Vagina (tissue), 2 donors: ENCODE data around the gene PLEKHM1. TPM values are rescaled to one million over a fixed set of nuclear protein-coding genes. Genes with fewer than 3 reads are reported as not detected.

ENCODE experiments used
- DNase-seq, 2 donors: peaks; one replicate each; pipeline ENCODE4 v3.0.0-alpha.2; 2017; ENCODE audit errors: extremely low spot score in 2 of 2
- H3K27ac ChIP-seq: fragments of 200-600 bp; sonication (generic); one replicate; pipeline ENCODE4 v1.5.1; 2019
- H3K27me3 ChIP-seq: fragments of 200-600 bp; sonication (generic); one replicate; pipeline ENCODE4 v1.5.1; 2019
- H3K36me3 ChIP-seq, 2 donors: fragments of 200-600 bp; sonication (generic); one replicate each; pipeline ENCODE4 v1.5.1; 2017 to 2019
- H3K4me1 ChIP-seq: fragments of 200-600 bp; sonication (generic); one replicate; pipeline ENCODE4 v1.5.1; 2019
- H3K4me3 ChIP-seq, 2 donors: fragments of 200-600 bp; sonication (generic); 1 replicate in 1 of 2; 2 replicates in 1 of 2; pipeline ENCODE4 v1.5.1; 2016 to 2019
- H3K9me3 ChIP-seq: fragments of 200-600 bp; sonication (generic); one replicate; pipeline ENCODE4 v1.5.1; 2019
- CTCF ChIP-seq, 3 experiments: fragments of 450-650 bp in 2 of 3; fragments of 200-600 bp in 1 of 3; sonication (generic) in 1 of 3; IDR thresholded peaks; one replicate each; pipeline ENCODE4 v1.5.1; 2017 to 2019; ENCODE audit warnings: antibody characterized with exemption in 3 of 3, mild to moderate bottlenecking in 2 of 3, moderate library complexity in 2 of 3
- POLR2A ChIP-seq, 2 donors: fragments of 450-650 bp; IDR thresholded peaks; one replicate each; pipeline ENCODE4 v1.6.1; 2017; ENCODE audit warnings: antibody characterized with exemption in 2 of 2, mild to moderate bottlenecking in 2 of 2, moderate library complexity in 2 of 2
- POLR2AphosphoS5 ChIP-seq, 2 donors: sonication (generic); formaldehyde crosslinking; IDR thresholded peaks; one replicate each; pipeline ENCODE4 v1.9.0; 2017; ENCODE audit warnings: antibody characterized with exemption in 2 of 2, mild to moderate bottlenecking in 2 of 2, low read depth in 1 of 2; ENCODE audit not compliant: insufficient read depth in 1 of 2
- intact Hi-C: fragments of 100-400 bp; cut with DNase I; formaldehyde crosslinking; loops from one replicate; pipeline ENCODE4 v1.15.1; 2023
- small RNA-seq: library from RNA; depleted of rRNA; stranded (forward); fragments of <200 nt; gene quantifications from one replicate; pipeline ENCODE3, GENCODE V24; 2016
- total RNA-seq: library from RNA; depleted of rRNA; stranded (reverse); fragments of >200 nt; gene quantifications from one replicate; pipeline ENCODE4 v1.2.3, GENCODE V29; 2016

The PLEKHM1 gene
- total RNA-seq, 1 donor from 2014 or later: 93.1 TPM

GRCh38 chr17:45387739-45388138 is 102.8 kb downstream of the PLEKHM1 start:
- intact Hi-C loops: loop anchor here (2.0 to 5.0 kb wide), 2 partner anchors 111 to 165 kb away; partner anchors contain the start of gene FMNL1
- no peak for TF ChIP-seq CTCF (IDR thresholded peaks at IDR 0.05)
- TF ChIP-seq POLR2AphosphoS5 (IDR thresholded peaks at IDR 0.05; ENCODE audit: insufficient read depth in 1 of 2, low read depth in 1 of 2): no peak
- TF ChIP-seq POLR2A (IDR thresholded peaks at IDR 0.05): no peak

GRCh38 chr17:45386178-45386577 is 104.3 kb downstream of the PLEKHM1 start:
- H3K27ac ChIP-seq: no peak overlapping the region
- DNase-seq: no peak
- no peak overlapping the region for H3K4me3 ChIP-seq
- intact Hi-C loops: loop anchor here (2.0 to 5.0 kb wide), 2 partner anchors 109 to 164 kb away; partner anchors contain the start of gene FMNL1
- peaks cover 4% of the 10 kb centered on the region for H3K4me1 ChIP-seq
- H3K9me3 ChIP-seq: no peaks in the 10 kb centered on the region
- no peaks in the 10 kb centered on the region for H3K36me3 ChIP-seq
- H3K27me3 ChIP-seq: no peaks in the 10 kb centered on the region
- TF ChIP-seq CTCF (IDR thresholded peaks at IDR 0.05) (no peak), POLR2AphosphoS5 (IDR thresholded peaks at IDR 0.05; ENCODE audit: insufficient read depth in 1 of 2, low read depth in 1 of 2) (no peak), POLR2A (IDR thresholded peaks at IDR 0.05) (no peak)

More at GRCh38 chr17:45387739-45388138, 102.8 kb downstream of the PLEKHM1 start:
- no peaks in the 10 kb centered on the region for H3K36me3 ChIP-seq
- H3K4me3 ChIP-seq: no peak overlapping the region
- no peaks in the 10 kb centered on the region for H3K27me3 ChIP-seq
- H3K9me3 ChIP-seq: no peaks in the 10 kb centered on the region
- H3K27ac ChIP-seq: no peak overlapping the region
- no peak for DNase-seq
- H3K4me1 ChIP-seq: peaks cover 4% of the 10 kb centered on the region

Small RNA genes lying within 50 kb of the gene (small RNA-seq; reads per million reads assigned to genes)
- not detected for gene RF00017

Other genes starting within 250 kb of the PLEKHM1 start
- not detected for gene SPATA32, start 228.6 kb downstream of the PLEKHM1 start, total RNA-seq
- gene MAP3K14, start 173.7 kb downstream of the PLEKHM1 start, total RNA-seq: 9.8 TPM
- gene ARHGAP27, start 57.9 kb downstream of the PLEKHM1 start, total RNA-seq: 80.0 TPM